Measurements from ENCODE around the gene SLC16A13. TPM values are rescaled to one million over a fixed set of nuclear protein-coding genes. Genes with fewer than 3 reads are reported as not detected.
A peak's percentile ranks its signal among the peaks of the same experiment; 100 is the strongest.
"Not testable (repeated sequence)": the region's sequence is repeated elsewhere in the genome, so short reads cannot be mapped to it uniquely, and the experiment has no call there.

SLC16A13 gene
- total and polyA plus RNA-seq, 2 of the 8 experiments (the other 6 are each of a cell fraction or from before 2014, with no cell fraction given) = 5.4 to 5.8 TPM

DNA sequence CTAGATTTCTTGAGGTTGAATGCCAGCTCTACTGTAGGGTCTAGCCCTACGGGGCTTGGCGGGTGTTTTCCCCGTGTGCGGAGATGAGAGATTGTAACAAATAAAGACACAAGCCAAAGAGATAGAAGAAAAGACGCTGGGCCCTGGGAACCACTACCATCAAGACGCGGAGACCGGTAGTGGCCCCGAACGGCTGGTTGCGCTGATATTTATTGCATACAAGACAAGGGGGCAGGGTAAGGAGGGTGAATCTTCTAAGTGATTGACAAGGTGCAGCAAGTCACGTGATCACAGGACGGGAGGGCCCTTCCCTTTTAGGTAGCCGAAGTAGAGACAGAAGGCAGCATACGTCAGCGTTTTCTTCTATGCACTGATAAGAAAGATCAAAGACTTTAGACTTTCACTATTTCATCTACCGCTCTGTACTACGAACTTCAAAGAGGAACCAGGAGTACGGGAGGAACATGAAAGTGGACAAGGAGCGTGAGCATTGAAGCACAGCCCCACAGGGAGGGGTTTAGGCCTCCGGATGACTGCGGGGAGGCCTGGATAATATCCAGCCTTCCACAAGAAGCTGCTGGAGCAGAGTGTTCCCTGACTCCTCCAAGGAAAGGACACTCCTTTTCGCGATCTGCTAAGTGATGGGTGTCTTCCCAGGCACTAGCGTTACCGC lies 11.0 kb downstream of the SLC16A13 start:
- FAIRE-seq = peak; percentile 62
- POLR2A ChIA-PET (ENCODE audit: partially characterized antibody) = interaction anchor here (1.0 to 3.0 kb wide), 8 partner anchors 9 to 261 kb away, joined by 3 to 13 read pairs (median 4); no protein-coding TSS in a partner anchor
- H4K8ac ChIP-seq (ENCODE audit: extremely low read depth, insufficient read depth, low read length); H3K9me3 ChIP-seq (ENCODE audit: insufficient read depth in 2 of 2, low read depth in 1 of 2, low read length in 1 of 2); H2BK12ac ChIP-seq (ENCODE audit: low read depth, low read length); H2BK120ac ChIP-seq (replicated peaks; ENCODE audit: low read depth, low read length); H4K5ac ChIP-seq (ENCODE audit: insufficient read length, low read depth, low read length); H3K36me3 ChIP-seq (ENCODE audit: control insufficient read depth in 2 of 4, insufficient read depth in 4 of 4, low read length in 3 of 4); H3K18ac ChIP-seq (ENCODE audit: extremely low read depth, low read length); H3K27ac ChIP-seq (ENCODE audit: low read depth, low read length); H3K9ac ChIP-seq (replicated peaks in 1 of 4; ENCODE audit: extremely low read depth in 1 of 4, low read depth in 3 of 4, low read length in 3 of 4); H3K14ac ChIP-seq (ENCODE audit: insufficient read length); H2BK20ac ChIP-seq (ENCODE audit: low read length); H4K20me1 ChIP-seq (replicated peaks in 1 of 2; ENCODE audit: control insufficient read depth in 1 of 2, insufficient read depth in 2 of 2, low read length in 2 of 2); H2AK5ac ChIP-seq (ENCODE audit: low read depth, low read length); H3K56ac ChIP-seq (replicated peaks; ENCODE audit: insufficient read length, low read depth, low read length); H3K79me1 ChIP-seq (ENCODE audit: low read depth, low read length); H3K4ac ChIP-seq (replicated peaks; ENCODE audit: insufficient read length, low read depth, low read length); H3K79me2 ChIP-seq (ENCODE audit: control insufficient read depth in 1 of 2, insufficient read depth in 2 of 2, low read length in 2 of 2); H3K23ac ChIP-seq (ENCODE audit: insufficient read length); H4K91ac ChIP-seq (replicated peaks; ENCODE audit: insufficient read length, low read length); H2BK5ac ChIP-seq (ENCODE audit: low read depth, low read length); H2BK15ac ChIP-seq (ENCODE audit: low read length): not testable (repeated sequence)
- peak in 1 of 2 experiments; percentile 64 for DNase-seq (ENCODE audit: low read depth in 1 of 2, low spot score in 2 of 2)
- CTCF ChIA-PET (ENCODE audit: partially characterized antibody) = interaction anchor here (0.6 to 17.5 kb wide), 40 partner anchors 8 to 514 kb away, joined by 3 to 434 read pairs (median 6); partner anchors contain the start of genes ACAP1, ASGR1, ASGR2 and SLC16A13
- WGBS, 2 experiments (ENCODE audit: extremely low coverage in 1 of 2, insufficient coverage in 1 of 2, insufficient read length in 1 of 2, insufficient replicate concordance in 2 of 2, low coverage in 1 of 2, low lambda C conversion rate in 2 of 2, missing lambda C conversion rate in 1 of 2) = 19% methylated on average over 26 of the region's 26 CpGs; no CpG with 5 or more reads in 1 of the 2 experiments
- H2AFZ ChIP-seq (ENCODE audit: low read length) = peak overlapping the region; percentile 91; the same call in 1 of the 2 replicates
- peak overlapping the region; percentile 30 to 64 (median 34); a peak in 7 of 8 replicates for H3K4me3 ChIP-seq (ENCODE audit: extremely low read depth in 1 of 4, insufficient read depth in 2 of 4, low read depth in 3 of 4, low read length in 4 of 4)
- peak overlapping the region; percentile 89 to 97 for H3K4me2 ChIP-seq (ENCODE audit: insufficient read depth in 1 of 2, low read depth in 2 of 2, low read length in 2 of 2)
- H3K23me2 ChIP-seq (ENCODE audit: low read depth, low read length) = peaks cover 31% of the 10 kb centered on the region; the same call in 1 of the 2 replicates
- H3K4me1 ChIP-seq (replicated peaks in 1 of 4; ENCODE audit: control insufficient read depth in 3 of 4, insufficient read depth in 4 of 4, low read length in 3 of 4) = peaks cover 0 to 16% (median 13%) of the 10 kb centered on the region in 4 experiments; a peak in 5 of 7 replicates
- peaks cover 3 to 33% (median 29%) of the 10 kb centered on the region in 4 experiments for H3K27me3 ChIP-seq (replicated peaks in 1 of 4; ENCODE audit: control insufficient read depth in 3 of 4, extremely low read depth in 1 of 4, insufficient read depth in 3 of 4, low read length in 3 of 4)
- TF ChIP-seq, protein P1, sequence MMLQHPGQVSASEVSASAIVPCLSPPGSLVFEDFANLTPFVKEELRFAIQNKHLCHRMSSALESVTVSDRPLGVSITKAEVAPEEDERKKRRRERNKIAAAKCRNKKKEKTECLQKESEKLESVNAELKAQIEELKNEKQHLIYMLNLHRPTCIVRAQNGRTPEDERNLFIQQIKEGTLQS (IDR thresholded peaks at IDR 0.05; ENCODE audit: insufficient read depth, low read depth, low read length) = 0 out of 2 replicates have a peak, but pooled peaks have one; percentile 2
- TF ChIP-seq, protein P2, sequence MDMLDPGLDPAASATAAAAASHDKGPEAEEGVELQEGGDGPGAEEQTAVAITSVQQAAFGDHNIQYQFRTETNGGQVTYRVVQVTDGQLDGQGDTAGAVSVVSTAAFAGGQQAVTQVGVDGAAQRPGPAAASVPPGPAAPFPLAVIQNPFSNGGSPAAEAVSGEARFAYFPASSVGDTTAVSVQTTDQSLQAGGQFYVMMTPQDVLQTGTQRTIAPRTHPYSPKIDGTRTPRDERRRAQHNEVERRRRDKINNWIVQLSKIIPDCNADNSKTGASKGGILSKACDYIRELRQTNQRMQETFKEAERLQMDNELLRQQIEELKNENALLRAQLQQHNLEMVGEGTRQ (IDR thresholded peaks at IDR 0.05; ENCODE audit: low read length) = peak; percentile 68; the same call in 1 of the 2 replicates

Measured in H1 (cell line).